Mononuclear cell (primary cell): Measurements from ENCODE around the gene ICAM4. TPM values are rescaled to one million over a fixed set of nuclear protein-coding genes. Genes with fewer than 3 reads are reported as not detected.
A peak's percentile ranks its signal among the peaks of the same experiment; 100 is the strongest.

Source experiments
- H3K27me3 ChIP-seq: 2 replicates; pipeline ENCODE4 v1.6.0; 2011; ENCODE audit warnings: low read length, control low read depth; ENCODE audit not compliant: insufficient read depth
- H3K4me1 ChIP-seq: 2 replicates; pipeline ENCODE4 v1.5.1; 2011; ENCODE audit warnings: mild to moderate bottlenecking, low read length, control low read depth; ENCODE audit not compliant: insufficient read depth
- H3K4me3 ChIP-seq: 2 replicates; pipeline ENCODE4 v1.5.1; 2011; ENCODE audit warnings: mild to moderate bottlenecking, low read length, moderate library complexity
- H3K9me3 ChIP-seq: 2 replicates; pipeline ENCODE4 v1.5.1; 2011; ENCODE audit warnings: low read depth, mild to moderate bottlenecking, control low read depth, low read length
- total RNA-seq: library from RNA; depleted of rRNA; stranded (reverse); fragments of >200 nt; gene quantifications from one replicate; pipeline ENCODE4 v1.2.3, GENCODE V29; 2012

Gene ICAM4
- total RNA-seq, 1 donor, result 7.9 TPM

- Histone ChIP-seq H3K4me1 (peaks cover 16% of the 10 kb centered on the region), H3K27me3 (no peaks in the 10 kb centered on the region), H3K9me3 (no peaks in the 10 kb centered on the region), H3K4me3 (no peak overlapping the region)
Observed at GRCh38 chr19:10317045-10317856, 30.5 kb downstream of the ICAM4 start.

GRCh38 chr19:10317857-10318462 lies 31.2 kb downstream of the ICAM4 start:
- peaks cover 16% of the 10 kb centered on the region for H3K4me1 ChIP-seq
- no peaks in the 10 kb centered on the region for H3K9me3 ChIP-seq
- no peak overlapping the region for H3K4me3 ChIP-seq
- H3K27me3 ChIP-seq, result no peaks in the 10 kb centered on the region

- H3K4me1 ChIP-seq, result peaks cover 16% of the 10 kb centered on the region
- H3K9me3 ChIP-seq, result no peaks in the 10 kb centered on the region
- H3K27me3 ChIP-seq, result no peaks in the 10 kb centered on the region
- no peak overlapping the region for H3K4me3 ChIP-seq
Observed at GRCh38 chr19:10318807-10319682, 32.3 kb downstream of the ICAM4 start.

GRCh38 chr19:10320602-10321416 lies 34.1 kb downstream of the ICAM4 start:
- peaks cover 3% of the 10 kb centered on the region for H3K4me1 ChIP-seq
- no peaks in the 10 kb centered on the region for H3K27me3 ChIP-seq

GRCh38 chr19:10321417-10321797 lies 34.7 kb downstream of the ICAM4 start:
- Histone ChIP-seq H3K27me3 (no peaks in the 10 kb centered on the region), H3K4me3 (no peak overlapping the region), H3K9me3 (no peaks in the 10 kb centered on the region), H3K4me1 (no peaks in the 10 kb centered on the region)

More at GRCh38 chr19:10320602-10321416, 34.1 kb downstream of the ICAM4 start:
- Histone ChIP-seq H3K9me3 (no peaks in the 10 kb centered on the region), H3K4me3 (no peak overlapping the region)

- Histone ChIP-seq H3K9me3 (no peaks in the 10 kb centered on the region), H3K27me3 (no peaks in the 10 kb centered on the region), H3K4me3 (no peak overlapping the region), H3K4me1 (no peaks in the 10 kb centered on the region)
Observed at GRCh38 chr19:10321874-10322835, 35.4 kb downstream of the ICAM4 start.

- Histone ChIP-seq H3K4me3 (no peak overlapping the region), H3K9me3 (no peaks in the 10 kb centered on the region), H3K27me3 (no peaks in the 10 kb centered on the region), H3K4me1 (no peaks in the 10 kb centered on the region)
Observed at GRCh38 chr19:10325732-10326131, 39.0 kb downstream of the ICAM4 start.

GRCh38 chr19:10327793-10328192 lies 41.0 kb downstream of the ICAM4 start:
- peaks cover 13% of the 10 kb centered on the region for H3K4me1 ChIP-seq
- no peaks in the 10 kb centered on the region for H3K9me3 ChIP-seq
- H3K4me3 ChIP-seq, result no peak overlapping the region
- H3K27me3 ChIP-seq, result no peaks in the 10 kb centered on the region

GRCh38 chr19:10328558-10329429 lies 42.0 kb downstream of the ICAM4 start:
- H3K9me3 ChIP-seq, result no peaks in the 10 kb centered on the region
- peaks cover 17% of the 10 kb centered on the region for H3K4me1 ChIP-seq
- no peak overlapping the region for H3K4me3 ChIP-seq
- H3K27me3 ChIP-seq, result no peaks in the 10 kb centered on the region

GRCh38 chr19:10329555-10329954 lies 42.8 kb downstream of the ICAM4 start:
- Histone ChIP-seq H3K9me3 (no peaks in the 10 kb centered on the region), H3K27me3 (no peaks in the 10 kb centered on the region), H3K4me3 (no peak overlapping the region), H3K4me1 (peaks cover 25% of the 10 kb centered on the region)

GRCh38 chr19:10332158-10332964 lies 45.6 kb downstream of the ICAM4 start:
- H3K4me3 ChIP-seq, result peak overlapping the region; percentile 86
- peaks cover 41% of the 10 kb centered on the region for H3K4me1 ChIP-seq
- no peaks in the 10 kb centered on the region for H3K27me3 ChIP-seq
- H3K9me3 ChIP-seq, result no peaks in the 10 kb centered on the region

GRCh38 chr19:10332965-10333757 lies 46.4 kb downstream of the ICAM4 start, which contains the start of gene RAVER1:
TSS of gene RAVER1 (minus strand) at chr19:10333529. CDS start at chr19:10333507, 22 bp downstream.
- Histone ChIP-seq H3K27me3 (no peaks in the 10 kb centered on the region), H3K4me1 (peaks cover 49% of the 10 kb centered on the region), H3K9me3 (no peaks in the 10 kb centered on the region), H3K4me3 (peak within 1 kb of the TSS; percentile 86)
